Endodermal cell (in vitro differentiated cells): ENCODE measurements around the gene TIGD1. TPM values are rescaled to one million over a fixed set of nuclear protein-coding genes. Genes with fewer than 3 reads are reported as not detected.

Source experiments
- DNase-seq: peaks from one replicate; pipeline ENCODE4 v3.0.0-alpha.2; 2017
- H3K27ac ChIP-seq: 2 replicates; pipeline ENCODE4 v1.5.1; 2013; ENCODE audit warnings: mild to moderate bottlenecking, low read depth, low read length, moderate library complexity
- H3K27me3 ChIP-seq: 2 replicates; pipeline ENCODE4 v1.6.1; 2013; ENCODE audit warnings: mild to moderate bottlenecking, low read length, moderate library complexity; ENCODE audit not compliant: insufficient read depth, control insufficient read depth, poor library complexity, severe bottlenecking
- H3K36me3 ChIP-seq: 2 replicates; pipeline ENCODE4 v1.7.0; 2013; ENCODE audit warnings: mild to moderate bottlenecking, low read length, moderate library complexity; ENCODE audit not compliant: control insufficient read depth, insufficient read depth
- H3K4me1 ChIP-seq: one replicate; pipeline ENCODE4 v1.7.0; 2013; ENCODE audit warnings: low read length; ENCODE audit not compliant: control insufficient read depth, insufficient read depth
- H3K4me3 ChIP-seq: 2 replicates; pipeline ENCODE4 v1.5.1; 2013; ENCODE audit warnings: mild to moderate bottlenecking, low read length, moderate library complexity
- H3K9ac ChIP-seq: 2 replicates; pipeline ENCODE4 v1.6.1; 2013; ENCODE audit warnings: mild to moderate bottlenecking, low read length, moderate library complexity; ENCODE audit not compliant: poor library complexity, severe bottlenecking; ENCODE audit errors: extremely low read depth
- H3K9me3 ChIP-seq: 2 replicates; pipeline ENCODE4 v1.6.1; 2013; ENCODE audit warnings: mild to moderate bottlenecking, low read length, moderate library complexity; ENCODE audit not compliant: control insufficient read depth
- H3K27ac Mint-ChIP-seq: 2 replicates; pipeline ENCODE4 v1.8.0; 2020; ENCODE audit warnings: mixed read lengths
- H3K27me3 Mint-ChIP-seq: 2 replicates; pipeline ENCODE4 v1.8.0; 2021; ENCODE audit warnings: mild to moderate bottlenecking, mixed read lengths; ENCODE audit not compliant: insufficient read depth
- H3K36me3 Mint-ChIP-seq: 2 replicates; pipeline ENCODE4 v1.8.0; 2020; ENCODE audit warnings: low read depth, mixed read lengths
- H3K4me1 Mint-ChIP-seq: 2 replicates; pipeline ENCODE4 v1.8.0; 2020; ENCODE audit warnings: mixed read lengths
- H3K4me3 Mint-ChIP-seq: 2 replicates; pipeline ENCODE4 v1.8.0; 2020; ENCODE audit warnings: mild to moderate bottlenecking, moderate library complexity, mixed read lengths
- H3K9me3 Mint-ChIP-seq: 2 replicates; pipeline ENCODE4 v1.8.0; 2020; ENCODE audit warnings: mild to moderate bottlenecking, mixed read lengths
- WGBS, 2 experiments: methylation state at CpG; one replicate each; pipeline versions ENCODE4 v1.1.5 to v1.1.7; 2013; ENCODE audit warnings: missing lambda C conversion rate in 2 of 2, mixed read lengths in 1 of 2; ENCODE audit not compliant: insufficient coverage in 1 of 2, insufficient read length in 1 of 2; 5-methylcytosine and 5-hydroxymethylcytosine counted together
- total RNA-seq, 2 donors: library from RNA; stranded (reverse); fragmentation: NEBNext Ultra II Directional in 1 of 2; extraction: Animal tissue kit (Norgen Biotek cat#: 25700) in 1 of 2; gene quantifications; 2 replicates in 1 of 2; 3 replicates in 1 of 2; pipeline ENCODE4 v1.2.1, GENCODE V29; 2021
- TF ChIP-seq, protein P1 (sequence below): fragments of 200-600 bp; sonication (generic); conservative IDR thresholded peaks from 2 replicates; pipeline ENCODE4 v1.5.0; 2021; ENCODE audit warnings: antibody characterized with exemption, mild to moderate bottlenecking

TIGD1 gene
- total RNA-seq, 2 donors from 2014 or later = 6.5 to 6.7 TPM

GRCh38 chr2:232525791-232526371 lies 24.5 kb downstream of the TIGD1 start, which contains the start of gene CHRND:
CHRND (plus strand) TSS chr2:232526160; CDS start chr2:232526216, 56 bp downstream.
- TF ChIP-seq, protein P1, sequence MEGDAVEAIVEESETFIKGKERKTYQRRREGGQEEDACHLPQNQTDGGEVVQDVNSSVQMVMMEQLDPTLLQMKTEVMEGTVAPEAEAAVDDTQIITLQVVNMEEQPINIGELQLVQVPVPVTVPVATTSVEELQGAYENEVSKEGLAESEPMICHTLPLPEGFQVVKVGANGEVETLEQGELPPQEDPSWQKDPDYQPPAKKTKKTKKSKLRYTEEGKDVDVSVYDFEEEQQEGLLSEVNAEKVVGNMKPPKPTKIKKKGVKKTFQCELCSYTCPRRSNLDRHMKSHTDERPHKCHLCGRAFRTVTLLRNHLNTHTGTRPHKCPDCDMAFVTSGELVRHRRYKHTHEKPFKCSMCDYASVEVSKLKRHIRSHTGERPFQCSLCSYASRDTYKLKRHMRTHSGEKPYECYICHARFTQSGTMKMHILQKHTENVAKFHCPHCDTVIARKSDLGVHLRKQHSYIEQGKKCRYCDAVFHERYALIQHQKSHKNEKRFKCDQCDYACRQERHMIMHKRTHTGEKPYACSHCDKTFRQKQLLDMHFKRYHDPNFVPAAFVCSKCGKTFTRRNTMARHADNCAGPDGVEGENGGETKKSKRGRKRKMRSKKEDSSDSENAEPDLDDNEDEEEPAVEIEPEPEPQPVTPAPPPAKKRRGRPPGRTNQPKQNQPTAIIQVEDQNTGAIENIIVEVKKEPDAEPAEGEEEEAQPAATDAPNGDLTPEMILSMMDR = no peak
- Mint-ChIP-seq H3K4me3 (no peak within 1 kb of the TSS), H3K36me3 (no peaks in the 10 kb centered on the region), H3K27me3 (peaks cover 51% of the 10 kb centered on the region), H3K9me3 (no peaks in the 10 kb centered on the region), H3K27ac (no peak within 1 kb of the TSS), H3K4me1 (no peaks in the 10 kb centered on the region)
- Histone ChIP-seq H3K27ac (no peak within 1 kb of the TSS), H3K9me3 (no peaks in the 10 kb centered on the region), H3K36me3 (no peaks in the 10 kb centered on the region), H3K27me3 (peaks cover 45% of the 10 kb centered on the region), H3K4me1 (no peaks in the 10 kb centered on the region), H3K9ac (no peak within 1 kb of the TSS), H3K4me3 (no peak within 1 kb of the TSS)
- DNase-seq = peak; percentile 64
- WGBS, 2 experiments = 49 to 67% methylated on average over 1 to 16 of the region's 18 CpGs

- Histone ChIP-seq H3K4me3 (no peak overlapping the region), H3K27me3 (peaks cover 52% of the 10 kb centered on the region), H3K4me1 (no peaks in the 10 kb centered on the region), H3K9ac (no peak overlapping the region), H3K36me3 (no peaks in the 10 kb centered on the region), H3K9me3 (no peaks in the 10 kb centered on the region), H3K27ac (no peak overlapping the region)
- DNase-seq = no peak
- TF ChIP-seq, protein P1 = no peak
- no peak overlapping the region for H3K4me3 Mint-ChIP-seq
- H3K4me1 Mint-ChIP-seq = no peaks in the 10 kb centered on the region
- H3K27me3 Mint-ChIP-seq = peaks cover 58% of the 10 kb centered on the region
- H3K27ac Mint-ChIP-seq = no peak overlapping the region
- WGBS, 2 experiments = 84 to 87% methylated on average over 5 to 14 of the region's 14 CpGs
- H3K9me3 Mint-ChIP-seq = no peaks in the 10 kb centered on the region
- H3K36me3 Mint-ChIP-seq = no peaks in the 10 kb centered on the region
Measured at GRCh38 chr2:232525199-232525598, 25.2 kb downstream of the TIGD1 start.

DNA sequence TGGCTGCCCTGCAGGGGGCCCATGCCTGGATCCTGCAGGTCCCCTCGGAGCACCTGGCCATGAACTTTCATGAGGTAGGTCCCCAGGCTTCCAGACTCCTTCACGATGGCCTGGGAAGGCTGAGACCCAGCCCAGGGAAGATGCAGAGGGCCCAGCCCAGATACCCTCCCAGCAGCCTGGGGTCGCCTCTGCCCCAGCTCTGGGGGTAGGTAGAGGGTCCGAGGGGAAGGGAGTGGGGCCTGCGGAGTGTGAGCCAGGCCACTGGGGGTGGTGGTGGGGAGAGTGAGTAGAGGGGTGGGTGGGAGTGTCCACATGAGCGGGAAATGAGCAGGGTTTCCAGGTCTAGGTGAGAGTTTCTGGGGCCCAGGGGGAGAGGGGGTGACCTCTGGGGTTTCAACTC lies 25.6 kb downstream of the TIGD1 start:
- Mint-ChIP-seq H3K4me3 (no peak overlapping the region), H3K27me3 (peaks cover 59% of the 10 kb centered on the region), H3K36me3 (no peaks in the 10 kb centered on the region), H3K27ac (no peak overlapping the region), H3K4me1 (no peaks in the 10 kb centered on the region), H3K9me3 (no peaks in the 10 kb centered on the region)
- no peaks in the 10 kb centered on the region for H3K4me1 ChIP-seq
- H3K4me3 ChIP-seq = no peak overlapping the region
- no peak overlapping the region for H3K27ac ChIP-seq
- no peak overlapping the region for H3K9ac ChIP-seq
- TF ChIP-seq, protein P1 = no peak
- DNase-seq = no peak
- H3K27me3 ChIP-seq = peaks cover 53% of the 10 kb centered on the region
- no peaks in the 10 kb centered on the region for H3K36me3 ChIP-seq
- H3K9me3 ChIP-seq = no peaks in the 10 kb centered on the region
- WGBS, 2 experiments = 84 to 100% methylated on average over 2 to 6 of the region's 6 CpGs
